ENCODE results near the gene CACNA1E. TPM values are rescaled to one million over a fixed set of nuclear protein-coding genes. Genes with fewer than 3 reads are reported as not detected.

CACNA1E gene
- total RNA-seq, 1 donor from 2014 or later, result 0.35 TPM

DNA sequence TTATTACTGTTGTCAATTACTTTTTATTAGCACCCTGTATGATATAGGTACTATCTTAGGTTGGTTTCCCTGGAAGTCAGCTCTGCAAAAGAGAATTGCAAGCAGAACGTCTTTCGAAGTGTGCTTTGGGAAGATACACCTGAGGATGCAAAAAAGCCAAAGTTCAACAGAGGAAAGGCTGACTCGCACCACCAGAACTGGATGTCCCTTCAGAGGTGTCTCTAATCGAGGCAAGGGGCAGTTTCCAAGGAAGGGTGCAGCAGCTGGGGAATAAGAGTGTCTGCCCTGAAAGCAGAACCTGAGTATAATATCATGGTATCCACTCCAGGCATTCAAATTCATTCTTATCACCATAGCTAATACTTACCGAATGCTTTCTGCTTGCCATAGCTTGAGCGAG, 149.6 kb downstream of the CACNA1E start:
- no peak for DNase-seq (ENCODE audit: low read depth)

DNA sequence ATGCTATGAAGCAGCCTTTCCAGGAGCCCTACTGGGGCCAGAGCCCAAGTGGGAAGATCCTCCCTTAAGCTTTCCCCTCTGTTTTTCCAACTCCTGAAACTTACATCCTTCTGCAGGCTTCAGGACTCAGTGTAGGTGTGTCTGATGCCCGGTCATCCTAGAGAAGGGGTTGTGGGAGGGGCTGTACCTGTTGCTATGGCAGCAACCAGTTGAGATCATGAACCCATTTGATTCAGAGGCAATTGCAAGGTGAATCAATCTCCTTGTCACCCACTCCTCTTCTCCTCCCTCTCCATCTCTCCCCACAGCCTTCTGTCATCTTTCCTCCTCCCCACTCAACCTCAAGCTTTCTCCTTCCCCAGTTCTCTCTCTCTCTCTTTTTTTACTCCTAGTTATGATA, 151.8 kb downstream of the CACNA1E start:
- DNase-seq (ENCODE audit: low read depth), result no peak

DNA sequence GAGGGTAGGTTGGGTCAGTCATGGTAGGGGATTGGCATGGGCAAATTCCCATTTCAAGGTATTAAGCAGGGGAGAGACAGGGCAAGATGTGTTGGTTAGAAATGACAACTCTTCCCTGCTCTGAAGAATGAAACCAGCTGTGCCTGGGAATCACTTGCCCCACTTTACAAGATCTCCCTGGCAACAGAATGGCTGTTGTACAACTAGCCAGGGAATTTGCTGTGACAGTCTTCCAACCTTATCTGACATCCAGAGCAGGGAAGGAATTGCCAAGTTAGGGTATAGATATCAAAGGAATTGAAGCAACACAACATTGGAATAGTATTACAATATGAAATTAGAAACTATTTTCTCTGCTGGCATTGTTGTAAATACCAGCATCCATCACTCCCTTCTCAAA, 154.7 kb downstream of the CACNA1E start:
- no peak for DNase-seq (ENCODE audit: low read depth)

DNA sequence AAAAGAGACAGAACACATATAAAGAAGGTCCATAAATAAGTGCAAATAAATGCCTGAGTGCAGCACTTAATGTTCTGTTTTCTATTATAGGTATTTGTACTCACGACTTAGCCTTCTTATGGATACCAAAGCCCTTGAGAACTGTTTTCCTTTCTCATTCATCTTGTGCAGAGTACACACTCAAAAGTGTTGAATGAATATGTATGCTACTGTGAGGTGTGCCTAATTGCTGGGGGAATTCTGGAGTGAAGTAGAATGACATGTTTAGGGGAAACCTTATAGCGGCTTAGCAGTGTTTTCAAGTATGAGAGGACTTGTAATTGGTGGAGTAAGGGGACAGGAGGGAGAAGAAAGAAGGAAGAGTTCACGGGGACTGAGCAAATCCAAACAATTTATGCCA, 157.6 kb downstream of the CACNA1E start:
- no peak for DNase-seq (ENCODE audit: low read depth)

DNA sequence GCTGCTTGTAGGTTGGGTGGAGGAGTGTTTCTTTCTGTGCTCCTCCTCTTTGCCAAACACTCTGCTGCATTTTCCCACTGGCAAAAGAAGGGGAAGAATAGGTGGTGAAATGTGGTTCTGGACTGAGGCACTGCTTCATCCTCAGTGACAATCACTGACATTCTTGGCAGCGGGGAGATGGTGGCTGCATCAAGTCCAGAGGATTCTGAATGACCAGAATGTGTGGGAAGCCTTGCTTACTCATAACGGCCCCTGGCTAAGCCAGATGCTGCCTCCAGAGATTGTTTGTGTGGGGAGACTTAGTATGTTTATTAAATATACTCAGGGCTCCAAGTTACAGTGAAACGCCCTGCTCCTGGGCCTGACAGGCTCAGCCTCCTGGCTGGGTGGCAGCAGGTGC, 160.3 kb downstream of the CACNA1E start:
- no peak for DNase-seq (ENCODE audit: low read depth)

DNA sequence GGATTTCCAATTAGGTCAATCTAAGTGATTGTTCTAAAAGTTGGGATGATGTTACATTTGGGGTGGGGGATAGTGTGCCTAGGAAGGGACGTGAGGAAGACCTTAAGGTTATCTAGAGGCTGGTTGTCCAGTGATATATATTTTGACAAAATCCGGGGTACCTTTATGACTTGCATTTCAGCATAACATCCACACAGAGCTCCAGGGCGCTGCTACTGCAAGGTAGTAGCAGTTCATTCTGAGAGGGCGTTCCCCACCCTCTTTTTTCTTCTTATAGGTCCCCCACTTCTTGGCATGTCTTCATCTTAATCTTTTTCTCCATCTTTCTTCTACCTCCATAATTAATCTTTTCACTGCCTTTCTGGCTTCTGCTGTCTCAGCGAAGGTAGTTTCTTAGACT, 161.9 kb downstream of the CACNA1E start:
- DNase-seq (ENCODE audit: low read depth), result no peak

DNA sequence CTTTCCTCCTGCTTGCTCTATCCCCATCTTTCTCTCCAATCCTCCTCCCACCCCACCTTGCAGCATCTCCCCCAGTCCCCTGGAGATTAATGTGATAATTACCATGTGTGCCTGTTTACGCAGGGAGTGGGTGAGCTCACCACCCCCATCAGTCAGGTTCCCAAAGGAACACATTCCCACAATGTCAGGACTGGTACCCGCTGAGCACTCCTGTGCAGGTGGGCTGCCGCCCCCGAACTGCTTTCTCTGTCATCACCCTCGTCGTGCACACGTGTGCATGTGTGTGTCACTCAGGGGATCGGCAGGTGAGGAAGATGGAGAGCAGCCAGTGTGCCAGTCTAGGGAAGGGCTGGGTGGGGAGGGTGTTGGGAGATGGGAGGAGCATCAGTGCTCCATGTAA, 163.4 kb downstream of the CACNA1E start:
- DNase-seq (ENCODE audit: low read depth), result no peak

DNA sequence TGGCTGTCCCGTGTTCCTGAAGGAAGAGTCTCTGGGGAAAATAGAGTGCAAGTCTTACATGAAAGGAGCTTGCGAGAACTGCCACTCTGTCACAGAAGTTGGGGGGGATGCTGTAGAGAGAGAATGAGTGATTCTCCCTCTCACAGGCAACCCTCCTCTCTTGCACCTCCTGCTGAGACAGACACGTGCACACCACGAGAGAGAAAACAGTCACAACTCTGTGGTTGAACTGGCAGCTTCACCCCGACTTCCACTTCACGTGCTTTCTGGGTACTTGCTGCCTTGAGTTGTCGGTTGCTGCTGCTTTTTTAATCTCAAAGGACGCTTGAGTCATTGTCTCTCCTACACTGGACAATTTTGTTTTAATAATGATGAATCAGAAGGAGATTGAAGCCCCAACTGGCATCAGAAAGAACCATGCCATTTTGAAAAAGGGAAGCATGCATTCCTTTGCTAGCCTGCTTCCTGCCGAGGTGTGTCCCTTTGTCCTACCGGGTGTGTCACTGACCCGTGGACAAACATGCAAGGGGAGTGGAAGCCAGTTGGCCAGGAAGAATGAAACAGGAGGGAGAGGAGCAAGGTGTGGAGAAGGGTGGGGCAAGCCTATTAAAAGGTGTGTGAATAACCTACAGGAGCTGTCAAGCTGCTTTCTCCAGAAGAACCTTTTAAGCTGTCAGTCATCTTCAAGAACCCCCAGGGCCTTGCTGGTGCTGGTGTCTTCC, 164.2 kb downstream of the CACNA1E start:
- no peak for DNase-seq (ENCODE audit: low read depth)

DNA sequence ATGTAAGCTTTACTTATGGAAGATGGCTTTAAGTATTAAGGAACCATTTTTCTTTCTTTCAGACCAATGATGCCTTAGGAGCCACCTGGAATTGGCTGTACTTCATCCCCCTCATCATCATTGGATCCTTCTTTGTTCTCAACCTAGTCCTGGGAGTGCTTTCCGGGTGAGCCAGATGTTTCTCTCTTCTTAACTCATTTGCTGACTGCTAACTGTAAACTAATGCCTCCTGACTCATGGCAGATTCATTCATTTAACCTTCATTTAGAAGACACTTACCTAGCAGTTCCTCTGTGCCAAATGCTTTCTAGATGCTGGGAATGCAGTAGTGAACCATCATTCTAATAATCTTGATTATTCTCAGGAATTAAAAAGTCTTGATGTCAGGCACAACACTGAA, 168.0 kb downstream of the CACNA1E start:
- DNase-seq (ENCODE audit: low read depth), result no peak

DNA sequence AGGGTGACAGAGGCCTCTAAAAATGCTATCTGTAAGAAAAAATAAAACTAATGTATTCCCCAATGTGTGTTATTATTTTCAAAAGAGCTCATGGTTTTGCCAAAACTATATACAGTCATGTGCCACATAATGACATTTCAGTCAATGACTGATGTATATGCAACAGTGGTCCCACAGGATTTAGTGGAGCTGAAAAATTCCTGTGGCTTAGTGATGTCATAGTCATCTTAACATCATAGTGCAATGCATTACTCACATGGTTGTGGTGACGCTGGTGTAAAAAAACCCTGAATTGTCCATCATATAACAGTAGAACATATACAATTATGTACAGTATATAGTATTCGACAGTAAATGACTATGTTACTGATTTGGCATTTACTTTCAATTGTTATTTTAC, 172.4 kb downstream of the CACNA1E start:
- DNase-seq (ENCODE audit: low read depth), result peak; percentile 73

DNA sequence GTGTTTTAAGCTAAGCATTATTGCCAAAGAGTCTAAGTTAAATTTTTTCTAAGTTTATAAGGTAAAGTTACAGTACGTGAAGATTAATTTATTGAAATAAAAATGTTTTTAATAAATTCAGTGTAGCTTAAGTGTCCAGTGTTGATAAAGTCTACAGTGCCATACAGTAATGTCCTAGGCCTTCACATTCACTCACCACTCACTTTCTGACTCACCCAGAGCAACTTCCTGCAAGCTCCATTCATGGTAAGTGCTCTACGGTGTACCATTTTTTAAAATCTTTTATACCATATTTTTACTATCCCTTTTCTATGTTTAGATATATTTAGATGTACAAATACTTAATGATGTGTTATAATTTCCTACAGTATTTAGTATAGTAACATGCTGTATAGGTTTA, 173.2 kb downstream of the CACNA1E start:
- peak; percentile 38 for DNase-seq (ENCODE audit: low read depth)

DNA sequence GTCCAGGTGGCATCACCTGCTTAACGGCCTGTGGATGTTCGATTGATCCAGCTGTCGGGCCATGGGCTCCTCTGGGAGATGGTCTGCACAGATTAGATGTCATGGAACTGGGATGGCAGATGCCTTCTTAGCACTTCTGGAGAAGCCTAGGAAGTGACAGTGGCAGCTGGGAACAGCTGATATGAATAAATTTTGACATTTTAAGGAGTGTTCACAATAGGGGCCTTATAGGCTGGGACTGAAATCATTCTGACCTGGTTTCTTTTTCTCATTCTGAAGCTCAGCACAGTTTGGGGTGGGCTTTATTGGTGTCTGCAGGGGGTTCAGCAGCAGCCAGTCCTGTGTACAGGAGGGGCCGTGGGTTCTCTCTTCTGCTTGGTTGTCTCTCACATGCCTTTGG, 175.3 kb downstream of the CACNA1E start:
- no peak for DNase-seq (ENCODE audit: low read depth)

DNA sequence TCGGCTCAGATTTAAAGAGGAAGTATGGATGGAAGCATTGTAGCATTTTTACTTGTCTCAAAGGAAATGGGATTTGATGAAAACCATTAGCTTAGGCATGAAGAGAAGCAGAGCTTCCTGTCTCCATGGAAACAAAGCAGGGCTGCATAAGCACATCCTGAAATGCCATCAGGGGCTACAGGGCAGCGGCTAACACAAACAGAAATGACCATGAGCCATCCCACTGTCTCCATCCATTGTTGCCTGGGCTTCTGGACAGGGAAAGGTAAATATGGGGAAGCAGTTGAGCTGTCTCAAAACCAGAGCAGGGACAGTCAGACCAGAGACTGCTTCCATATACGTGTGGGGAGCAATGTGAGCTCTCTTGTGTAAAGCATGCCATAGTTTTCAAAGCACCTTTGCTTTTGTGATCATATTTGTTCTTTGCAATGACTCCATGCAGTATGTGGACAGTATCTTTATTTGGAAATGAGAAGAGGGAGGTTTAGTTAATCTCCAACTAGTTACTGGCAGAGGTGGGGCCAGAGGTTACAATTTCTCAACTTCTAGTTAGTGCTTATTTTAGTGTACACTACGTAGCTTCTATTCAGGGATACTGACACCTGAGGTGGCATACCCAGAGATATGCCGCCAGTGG, 176.1 kb downstream of the CACNA1E start:
- DNase-seq (ENCODE audit: low read depth), result peak; percentile 30

DNA sequence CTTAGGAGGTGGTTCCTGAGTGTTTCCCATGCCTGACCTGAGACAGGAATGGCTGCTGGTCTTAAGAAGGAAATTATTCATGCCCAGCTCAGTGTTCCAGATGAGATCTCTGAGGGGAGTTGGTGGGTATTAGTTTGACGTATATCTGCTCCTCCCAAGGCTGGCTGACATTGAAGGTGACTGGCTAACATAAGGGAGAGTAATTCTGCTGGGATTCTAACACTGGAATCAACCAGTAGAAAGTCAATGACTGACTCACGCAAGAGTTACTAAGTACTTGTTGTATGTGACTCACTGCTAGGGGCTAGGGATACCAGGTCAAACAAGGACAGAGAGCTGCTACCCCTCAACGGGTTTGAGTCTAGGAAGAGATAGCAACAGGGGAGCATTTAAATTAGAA, 177.3 kb downstream of the CACNA1E start:
- DNase-seq (ENCODE audit: low read depth), result peak; percentile 54

DNA sequence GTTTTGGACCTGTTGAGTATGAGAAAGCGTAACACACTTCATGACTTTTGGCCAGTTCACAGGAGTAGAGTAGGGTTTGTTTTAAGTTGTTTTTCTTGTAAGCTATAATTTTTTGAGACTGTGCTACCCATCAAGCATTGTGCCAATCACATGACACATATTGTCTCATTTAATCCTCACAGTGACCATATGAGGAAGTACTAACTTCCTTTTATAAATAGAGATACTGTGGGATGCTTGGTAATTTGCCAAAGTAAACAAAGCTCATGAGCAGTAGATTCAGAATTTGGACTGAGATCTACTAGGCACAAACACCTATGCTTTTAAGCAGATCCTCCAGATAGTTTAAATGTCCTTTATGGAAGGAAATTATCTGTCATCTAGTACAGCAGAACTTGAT, 178.3 kb downstream of the CACNA1E start:
- no peak for DNase-seq (ENCODE audit: low read depth)

DNA sequence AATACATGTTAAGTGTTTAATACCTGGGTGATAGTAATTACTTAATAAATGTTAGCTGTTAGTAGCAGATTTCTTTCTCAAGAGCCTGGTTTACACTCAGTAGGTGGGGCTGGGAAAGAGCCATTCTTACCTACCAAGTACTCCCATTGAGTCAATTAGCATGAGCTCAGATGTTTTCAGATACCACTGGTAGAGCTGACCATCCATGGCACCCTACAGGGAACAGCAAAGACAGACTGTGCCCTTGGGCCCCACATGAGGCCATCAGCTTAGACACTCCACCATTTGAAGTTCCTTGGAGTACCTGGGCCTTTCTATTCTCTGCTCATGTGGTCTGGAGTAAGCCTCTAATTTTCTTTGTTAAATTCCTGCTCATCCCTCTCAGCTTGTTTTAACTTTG, 179.3 kb downstream of the CACNA1E start:
- no peak for DNase-seq (ENCODE audit: low read depth)

DNA sequence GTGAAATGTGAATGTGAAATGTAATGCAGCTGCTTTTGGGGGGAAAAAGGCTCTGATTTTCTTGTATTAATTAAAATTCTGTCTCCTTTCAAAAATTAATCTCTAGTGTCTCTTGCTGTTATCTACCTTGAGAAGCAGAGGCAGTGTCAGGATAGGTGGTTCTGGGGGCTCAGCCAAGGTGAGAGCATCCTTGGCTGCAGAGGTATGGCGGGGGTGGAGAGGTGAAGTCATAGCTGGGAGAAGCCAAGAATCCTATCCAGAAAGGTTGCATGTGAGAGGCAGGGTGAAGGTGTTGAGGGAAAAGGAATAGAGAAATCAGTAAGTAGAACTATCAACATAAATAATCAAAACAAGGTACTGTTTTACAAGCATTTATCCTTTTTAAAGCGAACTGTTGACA, 181.2 kb downstream of the CACNA1E start:
- no peak for DNase-seq (ENCODE audit: low read depth)

DNA sequence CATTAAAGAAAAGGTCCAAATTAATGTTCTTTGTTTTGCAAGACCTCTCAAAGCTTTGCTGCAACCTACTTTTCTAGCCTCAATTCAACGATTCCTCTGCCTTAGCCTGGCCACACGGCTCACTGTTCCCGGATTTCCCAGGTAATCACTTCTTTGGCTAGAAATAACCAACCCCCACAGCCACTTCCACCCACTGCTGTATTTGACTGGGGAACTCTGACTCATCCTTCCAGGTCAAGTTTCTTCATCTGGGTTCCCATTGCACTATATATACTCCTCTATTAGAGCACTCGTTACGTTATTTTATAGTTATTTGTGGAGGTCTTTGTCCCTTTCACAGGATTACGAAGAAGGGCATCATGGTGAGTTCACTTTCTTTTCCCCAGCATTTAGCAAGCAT, 185.9 kb downstream of the CACNA1E start:
- DNase-seq (ENCODE audit: low read depth), result peak; percentile 44

DNA sequence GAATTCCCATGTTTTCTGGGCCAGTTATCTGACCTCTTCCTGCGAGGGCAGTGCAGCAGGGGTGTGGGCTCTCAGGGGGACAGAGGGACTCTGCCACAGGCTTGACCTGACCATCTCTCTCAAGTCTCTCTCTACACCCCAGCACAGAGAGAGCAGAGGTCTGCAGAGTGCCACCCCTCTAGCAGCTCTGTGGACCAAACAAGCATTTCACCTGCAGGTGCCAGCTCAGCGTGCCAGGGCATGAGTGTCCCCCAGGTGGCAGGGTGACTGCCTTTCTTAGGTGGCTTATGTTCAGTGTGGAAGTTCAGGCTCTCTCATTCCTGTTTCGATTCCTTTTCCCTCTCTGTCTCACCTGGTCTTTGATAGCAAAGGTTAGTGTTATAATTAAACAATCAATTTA, 191.3 kb downstream of the CACNA1E start:
- DNase-seq (ENCODE audit: low read depth), result no peak

DNA sequence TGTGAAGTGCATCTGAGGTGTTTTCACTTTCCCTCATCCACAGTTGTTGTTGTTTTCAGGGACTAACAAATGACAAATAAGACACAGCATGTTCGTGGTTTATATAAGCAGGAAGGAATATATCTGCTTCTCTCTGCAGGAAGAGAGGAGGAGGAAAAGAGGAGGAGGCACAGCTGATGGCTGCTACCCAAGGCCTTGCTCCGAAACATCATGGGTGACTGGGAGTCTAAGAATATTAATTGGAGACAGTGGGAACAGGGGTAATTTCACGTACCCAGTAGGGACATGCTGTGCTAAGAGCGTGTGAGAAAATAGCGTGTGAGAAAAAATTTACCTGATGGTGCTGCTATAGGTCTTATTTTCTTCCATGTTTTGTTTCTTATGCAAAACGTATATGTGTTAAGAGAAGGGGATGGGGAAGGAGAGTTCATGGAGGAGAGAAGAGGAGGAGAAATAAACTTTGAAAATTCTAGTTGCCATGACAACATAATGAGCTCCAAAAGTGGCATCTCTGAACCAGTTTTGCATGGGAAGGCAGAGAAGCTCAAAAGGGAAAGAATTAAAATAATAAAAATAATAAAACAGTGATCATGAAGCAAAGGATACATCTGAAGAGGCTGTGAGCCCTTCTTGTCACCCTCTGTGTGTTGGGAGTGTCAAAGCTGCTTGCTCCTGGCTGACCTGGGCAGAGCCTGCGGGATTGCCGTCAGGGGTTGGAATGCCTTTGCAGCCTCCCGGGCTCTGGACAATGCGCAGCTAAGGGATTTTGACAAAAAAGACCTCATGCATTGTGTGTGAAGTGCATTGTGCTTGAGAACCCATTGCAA, 192.0 kb downstream of the CACNA1E start:
- DNase-seq (ENCODE audit: low read depth), result no peak

DNA sequence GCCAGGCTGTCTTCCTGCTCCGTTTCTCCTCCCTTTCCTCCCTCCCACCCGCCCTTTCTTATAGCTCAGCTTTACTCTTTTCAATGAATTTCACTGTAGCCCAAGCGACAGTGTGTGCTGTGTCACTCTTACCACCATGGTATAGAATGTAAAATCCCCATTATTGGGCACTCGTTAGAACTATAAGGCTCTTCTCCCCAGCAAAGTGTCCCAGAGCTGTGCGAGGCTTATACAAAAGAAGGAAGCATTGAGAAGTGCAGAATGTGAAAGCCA, 192.5 kb downstream of the CACNA1E start:
- DNase-seq (ENCODE audit: low read depth), result no peak

DNA sequence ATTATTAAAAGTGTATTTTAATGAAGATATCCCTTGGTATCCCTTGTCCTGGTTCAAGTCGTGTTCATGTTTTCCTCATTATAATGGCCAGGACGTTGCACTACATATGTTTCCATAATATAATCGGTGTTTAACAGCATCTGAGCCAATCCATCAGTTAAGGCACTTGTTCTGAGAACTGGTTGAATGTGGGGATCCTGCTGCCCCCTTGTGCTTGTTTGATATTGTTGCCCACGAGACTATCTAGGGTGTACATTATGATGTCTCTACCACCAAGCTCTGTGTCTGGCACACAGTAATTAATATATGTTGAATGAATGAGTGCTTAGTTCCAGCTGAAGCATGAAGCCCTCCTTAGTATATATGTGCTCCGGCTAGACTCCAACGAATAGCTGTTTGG, 193.0 kb downstream of the CACNA1E start:
- peak; percentile 26 for DNase-seq (ENCODE audit: low read depth)

DNA sequence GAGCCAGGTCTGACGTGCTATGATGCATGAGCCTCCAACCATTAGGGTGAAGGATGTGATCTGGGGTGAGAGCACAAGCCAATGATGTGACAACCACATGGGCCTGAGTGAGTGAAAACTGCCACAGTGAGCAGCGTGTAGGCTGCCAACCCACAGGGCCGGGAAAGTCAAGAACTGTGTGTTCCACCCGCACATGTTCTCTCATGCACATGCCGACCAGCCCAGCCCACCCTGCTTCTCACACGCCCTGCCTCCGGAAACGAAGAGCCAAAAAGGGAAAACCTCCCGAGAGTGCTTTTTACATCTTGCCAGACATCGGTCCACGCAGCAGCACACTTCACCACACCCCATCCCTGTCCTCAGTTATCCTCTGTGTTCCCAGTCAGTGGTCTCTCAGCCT, 197.0 kb downstream of the CACNA1E start:
- no peak for DNase-seq (ENCODE audit: low read depth)
